IPS-15b (cell line): Measurements from ENCODE around the gene PCK2.

Experiments
- H3K27me3 ChIP-seq: one replicate; pipeline ENCODE4 v1.6.1; 2013; ENCODE audit warnings: low read length; ENCODE audit not compliant: control insufficient read depth, insufficient read depth
- H3K36me3 ChIP-seq: one replicate; pipeline ENCODE4 v1.6.1; 2013; ENCODE audit warnings: low read length; ENCODE audit not compliant: control insufficient read depth, insufficient read depth
- H3K4me1 ChIP-seq: one replicate; pipeline ENCODE4 v1.6.1; 2013; ENCODE audit warnings: mild to moderate bottlenecking, low read length; ENCODE audit not compliant: control insufficient read depth, insufficient read depth
- H3K4me3 ChIP-seq: one replicate; pipeline ENCODE4 v1.5.1; 2013; ENCODE audit warnings: low read depth, low read length
- H3K9ac ChIP-seq: one replicate; pipeline ENCODE4 v1.6.1; 2013; ENCODE audit warnings: low read depth, mild to moderate bottlenecking, low read length
- H3K9me3 ChIP-seq: one replicate; pipeline ENCODE4 v1.6.1; 2013; ENCODE audit warnings: mild to moderate bottlenecking, low read length; ENCODE audit not compliant: control insufficient read depth, insufficient read depth

PCK2 gene

DNA sequence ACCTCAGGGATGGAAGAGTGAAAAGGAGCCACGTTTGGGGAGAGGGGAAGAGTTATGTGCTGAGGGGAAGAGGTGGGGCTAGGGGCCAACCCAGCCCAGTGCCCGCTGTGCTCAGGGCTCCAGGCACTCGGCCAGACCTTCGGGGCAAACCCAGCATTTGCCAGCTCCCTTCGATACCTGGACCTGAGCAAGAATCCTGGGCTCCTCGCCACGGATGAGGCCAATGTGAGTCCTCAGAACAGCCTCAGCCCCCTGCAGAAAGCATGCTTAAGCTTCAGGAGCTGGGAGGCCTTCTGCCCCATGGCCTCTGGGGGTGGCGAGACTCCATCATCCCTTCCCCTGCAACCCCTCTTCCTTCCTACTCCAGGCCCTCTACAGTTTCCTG lies 37.3 kb upstream of the PCK2 start:
- no peak overlapping the region for H3K4me3 ChIP-seq
- H3K9me3 ChIP-seq: no peaks in the 10 kb centered on the region
- no peaks in the 10 kb centered on the region for H3K27me3 ChIP-seq
- no peaks in the 10 kb centered on the region for H3K4me1 ChIP-seq
- H3K9ac ChIP-seq: no peak overlapping the region
- no peaks in the 10 kb centered on the region for H3K36me3 ChIP-seq

DNA sequence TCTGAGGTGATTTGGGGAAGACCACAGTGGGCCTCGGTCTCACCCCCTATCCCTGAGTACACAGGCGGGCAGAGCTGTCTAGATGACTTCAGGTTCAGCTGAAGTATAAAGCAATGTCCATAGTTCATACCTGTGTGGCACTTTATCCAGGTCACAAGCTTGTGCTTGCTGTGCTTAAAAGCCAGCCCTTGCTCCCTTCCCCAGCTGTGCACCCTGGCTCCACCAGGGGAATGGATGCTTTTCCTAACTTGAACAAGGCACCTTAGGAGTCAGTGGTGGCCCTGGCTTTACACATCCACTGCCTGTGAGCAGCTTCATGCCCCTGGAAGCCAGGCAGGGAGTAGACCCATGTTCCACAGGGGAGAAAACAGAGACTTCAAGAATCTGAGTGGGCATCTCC lies 36.8 kb upstream of the PCK2 start:
- H3K9me3 ChIP-seq: no peaks in the 10 kb centered on the region
- H3K9ac ChIP-seq: no peak overlapping the region
- no peaks in the 10 kb centered on the region for H3K4me1 ChIP-seq
- no peaks in the 10 kb centered on the region for H3K27me3 ChIP-seq
- H3K36me3 ChIP-seq: no peaks in the 10 kb centered on the region
- H3K4me3 ChIP-seq: no peak overlapping the region

DNA sequence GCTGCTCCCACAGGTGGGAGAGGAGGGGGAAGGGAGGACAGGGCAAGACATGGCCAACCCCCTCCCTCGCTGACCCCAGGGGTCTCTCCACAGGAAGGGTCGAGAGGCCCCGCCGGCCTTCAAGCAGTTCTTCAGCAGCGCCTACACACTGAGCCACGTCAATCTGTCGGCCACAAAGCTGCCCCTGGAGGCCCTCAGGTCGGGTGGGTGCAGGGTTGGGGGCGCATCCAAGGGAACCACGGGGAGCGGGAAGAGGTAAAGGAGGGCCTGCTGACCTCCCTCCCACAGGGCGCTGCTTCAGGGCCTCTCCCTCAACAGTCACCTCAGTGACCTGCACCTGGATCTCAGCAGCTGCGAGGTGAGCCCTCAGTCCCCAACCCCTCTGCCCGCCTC lies 36.2 kb upstream of the PCK2 start:
- H3K4me3 ChIP-seq: no peak overlapping the region
- H3K4me1 ChIP-seq: no peaks in the 10 kb centered on the region
- no peak overlapping the region for H3K9ac ChIP-seq
- no peaks in the 10 kb centered on the region for H3K27me3 ChIP-seq
- H3K36me3 ChIP-seq: no peaks in the 10 kb centered on the region
- no peaks in the 10 kb centered on the region for H3K9me3 ChIP-seq

DNA sequence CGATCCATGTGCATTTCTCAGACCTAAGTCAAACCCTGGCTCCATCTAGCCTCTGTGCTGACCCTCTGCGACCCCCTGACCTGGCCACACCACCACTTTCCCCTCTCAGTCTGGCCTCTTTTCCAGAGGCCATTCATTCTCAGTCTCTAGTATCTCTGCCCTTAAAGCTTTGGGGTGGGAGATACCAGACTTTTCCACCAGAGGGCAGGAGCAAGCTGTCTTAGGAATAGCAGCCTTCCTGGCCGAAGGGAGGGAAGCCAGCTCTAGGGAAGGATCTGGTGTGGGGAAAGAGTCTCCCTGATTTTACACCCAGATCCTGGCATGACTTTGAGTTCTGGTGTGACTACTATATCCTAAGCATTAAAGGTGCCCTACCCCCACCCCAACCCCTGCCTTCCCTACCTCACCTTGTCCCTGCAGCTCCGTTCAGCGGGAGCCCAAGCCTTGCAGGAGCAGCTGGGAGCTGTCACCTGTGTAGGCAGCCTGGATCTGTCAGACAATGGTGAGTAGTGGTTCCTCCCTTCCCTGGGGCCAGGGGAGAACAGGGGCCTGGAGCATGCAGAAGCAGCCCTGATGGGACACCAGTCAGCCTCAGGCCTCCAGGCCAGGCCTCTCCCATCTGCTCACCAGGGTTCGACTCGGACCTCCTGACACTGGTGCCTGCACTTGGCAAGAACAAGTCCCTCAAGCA lies 35.7 kb upstream of the PCK2 start:
- Histone ChIP-seq H3K27me3 (no peaks in the 10 kb centered on the region), H3K9ac (no peak overlapping the region), H3K36me3 (no peaks in the 10 kb centered on the region), H3K9me3 (no peaks in the 10 kb centered on the region), H3K4me1 (no peaks in the 10 kb centered on the region), H3K4me3 (no peak overlapping the region)

DNA sequence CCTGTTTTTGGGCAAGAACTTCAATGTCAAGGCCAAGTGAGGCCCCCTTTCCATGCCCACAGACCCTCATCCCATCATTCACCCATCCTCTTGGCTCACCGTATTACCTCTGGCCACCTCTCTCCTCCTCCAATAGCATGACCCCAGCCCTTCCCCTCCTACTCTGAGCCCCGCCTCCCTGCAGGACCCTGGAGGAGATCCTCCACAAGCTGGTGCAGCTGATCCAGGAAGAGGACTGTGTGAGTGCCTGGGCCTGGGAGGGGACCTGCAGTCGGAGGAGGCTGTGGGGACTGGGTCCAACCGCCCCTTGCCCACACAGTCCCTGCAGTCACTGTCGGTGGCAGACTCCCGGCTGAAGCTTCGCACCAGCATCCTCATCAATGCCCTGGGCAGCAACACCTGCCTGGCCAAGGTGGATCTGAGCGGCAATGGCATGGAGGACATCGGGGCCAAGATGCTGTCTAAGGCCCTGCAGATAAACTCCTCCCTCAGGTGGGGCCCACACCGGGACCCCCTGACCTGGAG lies 35.1 kb upstream of the PCK2 start:
- Histone ChIP-seq H3K4me3 (no peak overlapping the region), H3K9me3 (no peaks in the 10 kb centered on the region), H3K36me3 (no peaks in the 10 kb centered on the region), H3K9ac (no peak overlapping the region), H3K4me1 (no peaks in the 10 kb centered on the region), H3K27me3 (no peaks in the 10 kb centered on the region)

DNA sequence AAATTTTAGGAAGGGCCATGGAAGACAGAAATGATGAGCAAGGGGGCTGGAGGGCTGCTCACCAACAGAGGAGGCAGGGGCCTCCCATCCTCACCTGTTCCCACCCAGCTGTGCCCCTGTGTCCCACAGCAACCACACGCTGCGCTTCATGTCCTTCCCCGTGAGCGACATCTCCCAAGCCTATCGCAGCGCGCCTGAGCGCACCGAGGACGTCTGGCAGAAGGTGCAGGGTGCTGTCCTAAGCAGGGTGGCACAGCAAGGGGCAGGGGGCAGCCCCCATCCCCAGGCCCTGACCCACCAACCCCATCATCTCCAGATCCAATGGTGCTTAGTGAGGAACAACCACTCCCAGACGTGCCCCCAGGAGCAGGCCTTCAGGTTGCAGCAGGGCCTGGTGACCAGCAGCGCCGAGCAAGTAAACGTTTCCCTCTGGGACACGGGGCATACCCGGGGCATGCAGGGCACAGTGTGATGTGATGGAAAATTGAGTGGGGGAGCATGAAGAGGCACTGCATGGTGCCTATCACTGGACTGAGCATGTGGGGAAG lies 34.2 kb upstream of the PCK2 start:
- no peaks in the 10 kb centered on the region for H3K9me3 ChIP-seq
- H3K4me1 ChIP-seq: no peaks in the 10 kb centered on the region
- H3K9ac ChIP-seq: no peak overlapping the region
- no peak overlapping the region for H3K4me3 ChIP-seq
- no peaks in the 10 kb centered on the region for H3K27me3 ChIP-seq
- H3K36me3 ChIP-seq: no peaks in the 10 kb centered on the region

DNA sequence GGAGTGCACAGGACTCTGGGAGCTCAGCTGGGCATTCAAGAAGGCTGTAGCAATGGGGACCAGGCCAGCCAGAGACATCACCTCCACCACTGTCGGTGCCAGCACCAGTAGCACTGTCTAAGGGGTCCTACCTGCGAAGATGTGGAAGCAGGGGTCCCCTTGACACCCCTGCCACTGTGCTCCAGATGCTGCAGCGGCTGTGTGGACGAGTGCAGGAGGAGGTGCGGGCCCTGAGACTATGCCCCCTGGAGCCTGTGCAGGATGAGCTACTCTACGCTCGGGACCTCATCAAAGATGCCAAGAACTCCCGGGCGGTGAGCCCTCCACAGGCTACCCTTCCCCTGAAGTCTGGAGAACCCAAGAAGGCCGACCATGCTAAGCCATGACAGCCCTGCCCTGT lies 33.7 kb upstream of the PCK2 start:
- no peaks in the 10 kb centered on the region for H3K9me3 ChIP-seq
- H3K9ac ChIP-seq: no peak overlapping the region
- H3K36me3 ChIP-seq: no peaks in the 10 kb centered on the region

DNA sequence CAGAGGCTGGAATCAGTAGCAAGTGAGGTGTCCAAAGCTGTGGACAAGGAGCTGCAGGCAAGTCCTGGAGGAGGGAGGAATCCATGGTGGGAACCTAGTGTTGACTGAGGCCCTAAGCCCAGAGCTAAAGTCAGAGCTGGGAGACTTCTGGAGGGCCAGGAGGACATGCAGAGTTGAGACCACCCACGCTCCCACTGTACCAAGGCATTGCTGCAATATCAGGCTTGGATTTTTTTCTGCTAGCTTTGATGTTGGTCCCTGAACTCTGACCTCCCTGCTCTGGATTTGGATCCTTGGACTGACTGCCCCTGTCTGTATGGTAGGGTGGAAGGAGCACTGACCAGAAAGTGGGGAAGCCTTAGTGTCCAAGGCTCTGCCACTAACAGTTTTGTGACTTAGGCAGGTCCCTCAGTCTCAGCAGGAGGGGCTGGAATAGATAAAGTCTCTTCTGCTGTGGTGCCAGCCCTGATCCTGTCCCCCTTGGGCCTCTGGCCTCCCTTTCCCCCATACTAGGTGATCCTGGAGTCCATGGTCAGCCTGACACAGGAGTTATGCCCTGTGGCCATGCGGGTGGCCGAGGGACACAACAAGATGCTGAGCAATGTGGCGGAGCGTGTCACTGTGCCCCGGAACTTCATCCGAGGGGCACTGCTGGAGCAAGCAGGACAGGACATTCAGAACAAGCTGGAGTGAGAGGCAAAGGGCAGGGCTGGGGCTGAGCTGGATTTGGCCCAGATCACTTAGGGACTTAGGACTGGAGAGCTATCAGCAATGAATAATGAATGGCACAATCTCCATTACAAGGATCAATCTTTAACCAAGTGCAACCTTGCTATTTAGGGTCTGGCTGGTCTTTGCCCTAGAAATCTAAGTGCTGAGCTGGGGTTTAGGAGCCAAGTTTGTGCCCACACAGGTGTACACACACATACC lies 32.9 kb upstream of the PCK2 start:
- H3K36me3 ChIP-seq: no peaks in the 10 kb centered on the region
- no peaks in the 10 kb centered on the region for H3K27me3 ChIP-seq
- H3K4me1 ChIP-seq: no peaks in the 10 kb centered on the region
- H3K4me3 ChIP-seq: no peak overlapping the region
- H3K9ac ChIP-seq: no peak overlapping the region
- H3K9me3 ChIP-seq: no peaks in the 10 kb centered on the region

More for the DNA sequence above, 33.7 kb upstream of the PCK2 start:
- Histone ChIP-seq H3K27me3 (no peaks in the 10 kb centered on the region), H3K4me1 (no peaks in the 10 kb centered on the region), H3K4me3 (no peak overlapping the region)

DNA sequence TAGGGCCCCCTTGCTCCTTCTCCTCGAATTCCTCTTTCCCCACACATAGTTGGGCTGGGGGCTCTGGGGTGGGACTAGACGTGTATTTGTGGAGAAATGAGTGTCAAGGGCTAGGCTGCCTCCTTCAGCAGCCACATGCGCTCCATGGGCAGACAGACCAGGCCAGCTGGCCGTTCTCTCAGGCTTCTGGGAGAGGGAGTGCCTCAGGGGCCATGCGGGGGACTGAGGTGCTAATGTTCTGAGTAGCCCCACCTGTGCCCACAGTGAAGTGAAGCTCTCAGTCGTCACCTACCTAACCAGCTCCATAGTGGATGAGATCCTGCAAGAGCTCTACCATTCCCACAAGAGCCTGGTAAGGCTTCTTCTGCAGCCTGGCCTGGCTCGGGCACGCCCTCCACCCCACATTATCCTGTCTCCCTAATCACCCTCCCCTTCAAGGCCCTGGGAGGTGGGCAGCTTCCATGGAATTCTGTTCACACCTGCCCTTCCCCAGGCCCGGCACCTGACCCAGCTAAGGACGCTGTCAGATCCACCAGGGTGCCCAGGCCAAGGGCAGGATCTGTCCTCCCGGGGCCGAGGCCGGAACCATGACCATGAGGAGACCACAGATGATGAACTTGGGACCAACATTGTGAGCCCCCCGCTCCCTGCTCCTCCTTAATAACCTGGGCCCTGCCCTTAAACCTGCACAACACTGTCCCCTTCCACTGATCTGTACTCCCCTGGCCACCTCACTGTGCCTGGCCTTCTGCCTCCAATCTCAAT lies 31.7 kb upstream of the PCK2 start:
- no peaks in the 10 kb centered on the region for H3K36me3 ChIP-seq
- H3K4me3 ChIP-seq: no peak overlapping the region
- no peaks in the 10 kb centered on the region for H3K9me3 ChIP-seq
- H3K4me1 ChIP-seq: no peaks in the 10 kb centered on the region
- no peaks in the 10 kb centered on the region for H3K27me3 ChIP-seq
- no peak overlapping the region for H3K9ac ChIP-seq

DNA sequence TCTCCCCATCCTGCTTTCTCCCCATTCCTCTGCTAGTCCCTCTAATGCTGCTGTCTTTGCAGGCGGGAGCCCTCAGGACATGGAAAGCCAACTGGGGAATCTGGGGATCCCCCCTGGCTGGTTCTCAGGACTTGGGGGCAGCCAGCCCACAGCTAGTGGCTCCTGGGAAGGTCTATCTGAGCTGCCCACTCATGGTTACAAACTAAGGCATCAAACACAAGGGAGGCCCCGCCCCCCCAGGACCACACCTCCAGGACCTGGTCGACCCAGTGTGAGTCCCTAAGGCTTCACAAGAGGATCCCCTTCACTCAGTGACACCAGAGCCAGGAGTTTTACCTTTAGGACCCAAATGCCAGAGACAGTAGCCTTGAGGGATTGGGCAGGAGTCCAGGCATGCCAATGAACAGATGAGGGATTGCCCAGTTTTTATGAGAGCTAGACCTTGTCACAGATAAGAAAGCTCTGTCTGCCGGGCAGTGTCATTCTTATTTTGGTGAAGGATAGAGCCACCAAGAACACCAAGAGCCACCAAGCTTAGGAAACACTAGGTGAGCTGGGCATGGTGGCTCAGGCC lies 30.8 kb upstream of the PCK2 start:
- no peaks in the 10 kb centered on the region for H3K27me3 ChIP-seq
- no peaks in the 10 kb centered on the region for H3K9me3 ChIP-seq
- no peak overlapping the region for H3K9ac ChIP-seq
- H3K4me1 ChIP-seq: no peaks in the 10 kb centered on the region
- H3K4me3 ChIP-seq: no peak overlapping the region
- H3K36me3 ChIP-seq: no peaks in the 10 kb centered on the region

DNA sequence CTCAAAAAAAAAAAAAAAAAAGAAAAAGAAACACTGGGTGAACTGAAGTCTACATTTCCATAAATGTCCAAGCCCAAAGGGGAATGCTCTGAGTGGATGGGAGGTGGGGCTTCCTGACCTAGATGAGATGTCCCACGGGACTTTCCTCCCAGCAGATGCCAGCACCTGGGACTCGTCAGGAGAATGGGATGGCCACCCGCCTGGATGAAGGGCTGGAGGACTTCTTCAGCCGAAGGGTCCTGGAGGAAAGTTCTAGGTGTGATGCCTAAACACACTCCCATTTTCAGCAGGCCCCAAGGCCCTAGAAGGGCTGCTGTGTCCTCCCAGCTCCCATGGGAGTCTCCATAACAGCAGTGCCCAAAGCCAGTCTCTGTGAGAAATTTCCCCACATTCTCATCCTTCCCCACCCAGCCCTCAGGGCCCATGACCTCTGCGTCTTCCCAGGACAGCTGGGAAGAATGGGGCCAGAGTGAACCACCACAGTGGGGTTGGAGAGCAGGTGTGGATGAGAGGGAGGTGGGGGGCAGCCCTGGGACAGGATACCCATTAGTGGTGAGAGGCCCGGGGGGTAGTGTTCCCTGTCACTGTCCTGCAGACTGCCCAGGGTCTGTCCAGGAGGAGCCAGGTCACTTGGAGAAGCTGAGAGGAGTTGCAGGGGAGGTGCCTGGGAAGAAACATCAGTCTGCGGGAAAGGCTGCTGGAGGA lies 29.9 kb upstream of the PCK2 start:
- H3K27me3 ChIP-seq: no peaks in the 10 kb centered on the region
- H3K9ac ChIP-seq: no peak overlapping the region
- no peaks in the 10 kb centered on the region for H3K4me1 ChIP-seq
- no peaks in the 10 kb centered on the region for H3K9me3 ChIP-seq
- H3K36me3 ChIP-seq: no peaks in the 10 kb centered on the region
- no peak overlapping the region for H3K4me3 ChIP-seq
